GM12891 (cell line): ENCODE results near the gene MDC1.
"Not testable (repeated sequence)": the region's sequence is repeated elsewhere in the genome, so short reads cannot be mapped to it uniquely, and the experiment has no call there.

Experiments used
- POLR2A ChIP-seq: IDR thresholded peaks from 2 replicates; pipeline ENCODE4 v1.6.1; 2011; ENCODE audit warnings: low read depth, low read length, control low read depth
- POLR2AphosphoS5 ChIP-seq: IDR thresholded peaks from 2 replicates; pipeline ENCODE4 v1.6.1; 2011; ENCODE audit warnings: low read depth, low read length, control low read depth

DNA sequence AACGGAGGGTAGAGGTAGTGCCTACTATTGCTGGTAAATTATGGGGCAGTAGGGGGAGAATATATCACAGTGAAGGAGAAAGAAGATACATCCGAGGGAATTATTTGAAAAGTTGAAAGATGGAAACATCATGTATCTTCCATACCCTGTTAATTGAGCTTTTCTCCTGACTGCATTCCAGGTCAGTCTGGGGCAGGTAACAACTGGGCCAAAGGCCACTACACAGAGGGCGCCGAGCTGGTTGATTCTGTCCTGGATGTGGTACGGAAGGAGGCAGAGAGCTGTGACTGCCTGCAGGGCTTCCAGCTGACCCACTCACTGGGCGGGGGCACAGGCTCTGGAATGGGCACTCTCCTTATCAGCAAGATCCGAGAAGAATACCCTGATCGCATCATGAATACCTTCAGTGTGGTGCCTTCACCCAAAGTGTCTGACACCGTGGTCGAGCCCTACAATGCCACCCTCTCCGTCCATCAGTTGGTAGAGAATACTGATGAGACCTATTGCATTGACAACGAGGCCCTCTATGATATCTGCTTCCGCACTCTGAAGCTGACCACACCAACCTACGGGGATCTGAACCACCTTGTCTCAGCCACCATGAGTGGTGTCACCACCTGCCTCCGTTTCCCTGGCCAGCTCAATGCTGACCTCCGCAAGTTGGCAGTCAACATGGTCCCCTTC lies 6.2 kb upstream of the MDC1 start:
- TF ChIP-seq POLR2AphosphoS5 = not testable (repeated sequence)
- TF ChIP-seq POLR2A = 0 out of 2 replicates have a peak, but pooled peaks have one; percentile 23
